GM19239 (cell line): Measurements from ENCODE around the gene MCC.
A peak's percentile ranks its signal among the peaks of the same experiment; 100 is the strongest.
"Not testable (repeated sequence)": the region's sequence is repeated elsewhere in the genome, so short reads cannot be mapped to it uniquely, and the experiment has no call there.

ENCODE experiments used
- DNase-seq: peaks from one replicate; pipeline ENCODE4 v3.0.0; 2011; ENCODE audit warnings: low spot score; ENCODE audit not compliant: insufficient read length
- FAIRE-seq: peaks from 2 replicates; lab custom pipeline; 2011; peaks lifted over from hg19 to GRCh38; lab: Jason Lieb, UNC

The MCC gene

GRCh38 chr5:113433862-113434612 lies 54.2 kb downstream of the MCC start:
- FAIRE-seq (no peak), DNase-seq (no peak)

GRCh38 chr5:113433071-113433470 lies 55.2 kb downstream of the MCC start:
- FAIRE-seq: no peak
- no peak for DNase-seq

- DNase-seq (no peak), FAIRE-seq (peak; percentile 44)
Observed at GRCh38 chr5:113427871-113428574, 60.2 kb downstream of the MCC start.

GRCh38 chr5:113425909-113426308 lies 62.3 kb downstream of the MCC start:
- DNase-seq (no peak), FAIRE-seq (no peak)

- DNase-seq (no peak), FAIRE-seq (no peak)
Observed at GRCh38 chr5:113421693-113422092, 66.6 kb downstream of the MCC start.

GRCh38 chr5:113405530-113405929 lies 82.7 kb downstream of the MCC start:
- no peak for FAIRE-seq
- no peak for DNase-seq

- FAIRE-seq: no peak
- no peak for DNase-seq
Observed at GRCh38 chr5:113404269-113404668, 84.0 kb downstream of the MCC start.

GRCh38 chr5:113397986-113398385 lies 90.3 kb downstream of the MCC start:
- FAIRE-seq, DNase-seq: not testable (repeated sequence)

GRCh38 chr5:113397046-113397445 lies 91.2 kb downstream of the MCC start:
- no peak for DNase-seq
- FAIRE-seq: no peak

- no peak for DNase-seq
- FAIRE-seq: no peak
Observed at GRCh38 chr5:113394658-113395057, 93.6 kb downstream of the MCC start.

- no peak for FAIRE-seq
- no peak for DNase-seq
Observed at GRCh38 chr5:113390224-113390623, 98.0 kb downstream of the MCC start.

GRCh38 chr5:113389116-113389515 lies 99.1 kb downstream of the MCC start:
- DNase-seq (no peak), FAIRE-seq (no peak)

GRCh38 chr5:113387844-113388243 lies 100.4 kb downstream of the MCC start:
- FAIRE-seq (no peak), DNase-seq (no peak)

- FAIRE-seq (no peak), DNase-seq (no peak)
Observed at GRCh38 chr5:113384782-113385285, 103.4 kb downstream of the MCC start.

GRCh38 chr5:113382731-113383130 lies 105.5 kb downstream of the MCC start:
- FAIRE-seq (no peak), DNase-seq (no peak)

GRCh38 chr5:113381791-113382190 lies 106.5 kb downstream of the MCC start:
- DNase-seq (no peak), FAIRE-seq (no peak)

GRCh38 chr5:113380807-113381326 lies 107.4 kb downstream of the MCC start:
- DNase-seq: no peak
- FAIRE-seq: no peak

- DNase-seq (no peak), FAIRE-seq (no peak)
Observed at GRCh38 chr5:113379936-113380806, 108.1 kb downstream of the MCC start.

GRCh38 chr5:113378959-113379541 lies 109.2 kb downstream of the MCC start:
- peak; percentile 93 for FAIRE-seq
- DNase-seq: peak; percentile 24

GRCh38 chr5:113378514-113378913 lies 109.7 kb downstream of the MCC start:
- DNase-seq (no peak), FAIRE-seq (no peak)
